MM.1S (cell line): ENCODE data around the gene HTRA1.

Experiments used
- DNase-seq: peaks from one replicate; pipeline ENCODE4 v3.0.0-alpha.2; 2015
- H2AFZ ChIP-seq: fragments of 300-600 bp; sonication (generic); 2 replicates; pipeline ENCODE4 v1.6.0; 2016; ENCODE audit warnings: antibody characterized with exemption, low read length
- H3F3A ChIP-seq: fragments of 300-600 bp; sonication (generic); 2 replicates; pipeline ENCODE4 v1.6.1; 2016; ENCODE audit warnings: mild to moderate bottlenecking, antibody characterized with exemption, low read length, moderate library complexity, mixed read lengths; ENCODE audit not compliant: insufficient read depth
- H3K27ac ChIP-seq: fragments of 300-600 bp; sonication (generic); 2 replicates; pipeline ENCODE4 v1.5.1; 2016; ENCODE audit warnings: mild to moderate bottlenecking, low read length
- H3K27me3 ChIP-seq: fragments of 300-600 bp; sonication (generic); replicated peaks from 2 replicates; pipeline ENCODE4 v1.6.0; 2016; ENCODE audit warnings: low read length; ENCODE audit not compliant: insufficient read depth
- H3K36me3 ChIP-seq: fragments of 300-600 bp; sonication (generic); replicated peaks from 2 replicates; pipeline ENCODE4 v1.6.1; 2016; ENCODE audit warnings: mild to moderate bottlenecking, low read length, mixed read lengths; ENCODE audit not compliant: insufficient read depth
- H3K4me1 ChIP-seq: fragments of 300-600 bp; sonication (generic); 2 replicates; pipeline ENCODE4 v1.6.1; 2016; ENCODE audit warnings: low read length, mixed read lengths
- H3K4me2 ChIP-seq: fragments of 300-600 bp; sonication (generic); 2 replicates; pipeline ENCODE4 v1.6.0; 2016; ENCODE audit warnings: low read depth, low read length
- H3K4me3 ChIP-seq: fragments of 300-600 bp; sonication (generic); 2 replicates; pipeline ENCODE4 v1.5.1; 2016; ENCODE audit warnings: low read length, mixed read lengths
- H3K79me2 ChIP-seq: fragments of 300-600 bp; sonication (generic); 2 replicates; pipeline ENCODE4 v1.6.1; 2016; ENCODE audit warnings: mixed run types, low read length, mixed read lengths
- H3K9ac ChIP-seq: fragments of 300-600 bp; sonication (generic); 2 replicates; pipeline ENCODE4 v1.6.1; 2016; ENCODE audit warnings: low read length, mixed read lengths
- H3K9me2 ChIP-seq: fragments of 300-600 bp; sonication (generic); replicated peaks from 2 replicates; pipeline ENCODE4 v1.6.1; 2016; ENCODE audit warnings: mild to moderate bottlenecking, low read length, mixed read lengths; ENCODE audit not compliant: insufficient read depth
- H3K9me3 ChIP-seq: fragments of 300-600 bp; sonication (generic); replicated peaks from 2 replicates; pipeline ENCODE4 v1.6.1; 2016; ENCODE audit warnings: mild to moderate bottlenecking, low read length, mixed read lengths; ENCODE audit not compliant: insufficient read depth
- H4K20me1 ChIP-seq: fragments of 300-600 bp; sonication (generic); 2 replicates; pipeline ENCODE4 v1.6.1; 2016; ENCODE audit warnings: mild to moderate bottlenecking, low read length, moderate library complexity, mixed read lengths; ENCODE audit not compliant: insufficient read depth
- EZH2 ChIP-seq: fragments of 300-600 bp; sonication (generic); optimal IDR thresholded peaks from 2 replicates; pipeline ENCODE3; 2017; ENCODE audit warnings: low read depth, mild to moderate bottlenecking, antibody characterized with exemption, low read length, mixed read lengths
- EZH2phosphoT487 ChIP-seq: fragments of 300-600 bp; sonication (generic); IDR thresholded peaks from 2 replicates; pipeline ENCODE4 v1.6.1; 2018; ENCODE audit warnings: antibody characterized with exemption, low read length
- TF ChIP-seq, protein P1 (sequence below): fragments of 300-600 bp; sonication (generic); IDR thresholded peaks from 2 replicates; pipeline ENCODE4 v1.5.1; 2016; ENCODE audit warnings: antibody characterized with exemption, low read length, mixed read lengths

HTRA1 gene

DNA sequence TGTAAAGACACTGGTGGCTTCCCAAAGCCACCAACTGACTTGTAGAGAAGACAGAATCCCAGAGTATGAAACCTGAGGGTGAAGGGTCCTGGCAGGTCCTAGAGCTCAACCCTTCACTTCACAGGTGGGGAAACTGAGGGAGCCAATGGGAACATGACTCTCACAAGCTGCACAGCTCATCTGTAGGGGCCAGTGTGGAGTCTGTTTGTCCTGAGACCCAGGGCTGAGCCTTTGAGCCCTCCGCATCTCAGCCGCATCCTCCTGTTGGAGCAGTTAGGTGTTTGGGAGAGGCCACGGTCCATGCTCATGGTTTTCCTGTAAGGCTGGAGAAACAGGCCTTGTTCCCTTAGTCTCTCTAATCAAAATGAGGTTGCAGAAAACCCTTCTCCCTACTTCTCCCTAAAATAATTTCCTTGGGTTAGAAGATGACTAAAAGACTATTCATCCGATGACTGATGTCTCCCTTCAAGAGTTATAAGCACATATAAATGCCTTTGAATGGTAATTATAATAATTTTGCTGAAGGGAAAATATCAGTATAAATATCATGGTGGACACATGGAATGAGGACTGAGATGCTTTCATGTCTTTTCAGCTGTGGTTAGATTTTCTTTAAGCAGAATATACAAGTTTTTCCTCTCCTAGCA, 10.3 kb downstream of the HTRA1 start:
- no peaks in the 10 kb centered on the region for H3K4me1 ChIP-seq
- H3K27ac ChIP-seq, result no peak overlapping the region
- H3F3A ChIP-seq, result no peaks in the 10 kb centered on the region
- H3K79me2 ChIP-seq, result no peaks in the 10 kb centered on the region
- no peak overlapping the region for H2AFZ ChIP-seq
- H3K4me3 ChIP-seq, result no peak overlapping the region
- H3K9me3 ChIP-seq, result no peaks in the 10 kb centered on the region
- TF ChIP-seq, protein P1, sequence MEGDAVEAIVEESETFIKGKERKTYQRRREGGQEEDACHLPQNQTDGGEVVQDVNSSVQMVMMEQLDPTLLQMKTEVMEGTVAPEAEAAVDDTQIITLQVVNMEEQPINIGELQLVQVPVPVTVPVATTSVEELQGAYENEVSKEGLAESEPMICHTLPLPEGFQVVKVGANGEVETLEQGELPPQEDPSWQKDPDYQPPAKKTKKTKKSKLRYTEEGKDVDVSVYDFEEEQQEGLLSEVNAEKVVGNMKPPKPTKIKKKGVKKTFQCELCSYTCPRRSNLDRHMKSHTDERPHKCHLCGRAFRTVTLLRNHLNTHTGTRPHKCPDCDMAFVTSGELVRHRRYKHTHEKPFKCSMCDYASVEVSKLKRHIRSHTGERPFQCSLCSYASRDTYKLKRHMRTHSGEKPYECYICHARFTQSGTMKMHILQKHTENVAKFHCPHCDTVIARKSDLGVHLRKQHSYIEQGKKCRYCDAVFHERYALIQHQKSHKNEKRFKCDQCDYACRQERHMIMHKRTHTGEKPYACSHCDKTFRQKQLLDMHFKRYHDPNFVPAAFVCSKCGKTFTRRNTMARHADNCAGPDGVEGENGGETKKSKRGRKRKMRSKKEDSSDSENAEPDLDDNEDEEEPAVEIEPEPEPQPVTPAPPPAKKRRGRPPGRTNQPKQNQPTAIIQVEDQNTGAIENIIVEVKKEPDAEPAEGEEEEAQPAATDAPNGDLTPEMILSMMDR, result no peak
- TF ChIP-seq EZH2 (no peak), EZH2phosphoT487 (no peak)
- H3K4me2 ChIP-seq, result no peak overlapping the region
- H3K36me3 ChIP-seq, result no peaks in the 10 kb centered on the region
- H3K9ac ChIP-seq, result no peak overlapping the region
- no peak for DNase-seq
- H4K20me1 ChIP-seq, result no peaks in the 10 kb centered on the region
- no peaks in the 10 kb centered on the region for H3K9me2 ChIP-seq
- H3K27me3 ChIP-seq, result peaks cover 13% of the 10 kb centered on the region; the same call in 1 of the 2 replicates

DNA sequence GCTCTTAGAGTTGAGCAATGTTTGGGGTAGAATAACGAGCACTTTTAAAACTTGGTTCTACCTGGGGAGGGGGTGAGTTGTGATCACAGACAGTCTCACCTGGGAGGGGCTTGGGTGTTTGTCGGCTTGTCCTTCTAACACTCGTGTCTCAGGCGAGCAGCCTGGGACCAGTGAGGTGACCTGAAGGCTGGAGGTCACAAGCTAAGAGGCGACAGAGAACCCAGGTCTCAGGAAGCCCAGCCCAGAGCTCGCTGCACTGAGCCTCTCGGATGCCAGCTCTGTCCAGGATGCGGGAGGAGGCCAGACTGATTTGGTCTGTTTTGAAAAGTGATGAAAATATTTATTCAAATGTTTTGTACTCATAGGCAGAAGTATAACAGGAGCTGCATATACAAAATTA, 11.8 kb downstream of the HTRA1 start:
- no peaks in the 10 kb centered on the region for H4K20me1 ChIP-seq
- no peak for DNase-seq
- no peak overlapping the region for H3K27ac ChIP-seq
- H3K9me3 ChIP-seq, result no peaks in the 10 kb centered on the region
- TF ChIP-seq, protein P1, result no peak
- no peak for TF ChIP-seq EZH2
- no peak for TF ChIP-seq EZH2phosphoT487
- no peaks in the 10 kb centered on the region for H3K4me1 ChIP-seq
- no peak overlapping the region for H3K4me3 ChIP-seq
- peaks cover 10% of the 10 kb centered on the region; the same call in 1 of the 2 replicates for H3K27me3 ChIP-seq
- no peaks in the 10 kb centered on the region for H3K9me2 ChIP-seq
- no peaks in the 10 kb centered on the region for H3K36me3 ChIP-seq
- no peak overlapping the region for H2AFZ ChIP-seq
- H3K79me2 ChIP-seq, result no peaks in the 10 kb centered on the region
- no peaks in the 10 kb centered on the region for H3F3A ChIP-seq
- no peak overlapping the region for H3K4me2 ChIP-seq
- no peak overlapping the region for H3K9ac ChIP-seq

DNA sequence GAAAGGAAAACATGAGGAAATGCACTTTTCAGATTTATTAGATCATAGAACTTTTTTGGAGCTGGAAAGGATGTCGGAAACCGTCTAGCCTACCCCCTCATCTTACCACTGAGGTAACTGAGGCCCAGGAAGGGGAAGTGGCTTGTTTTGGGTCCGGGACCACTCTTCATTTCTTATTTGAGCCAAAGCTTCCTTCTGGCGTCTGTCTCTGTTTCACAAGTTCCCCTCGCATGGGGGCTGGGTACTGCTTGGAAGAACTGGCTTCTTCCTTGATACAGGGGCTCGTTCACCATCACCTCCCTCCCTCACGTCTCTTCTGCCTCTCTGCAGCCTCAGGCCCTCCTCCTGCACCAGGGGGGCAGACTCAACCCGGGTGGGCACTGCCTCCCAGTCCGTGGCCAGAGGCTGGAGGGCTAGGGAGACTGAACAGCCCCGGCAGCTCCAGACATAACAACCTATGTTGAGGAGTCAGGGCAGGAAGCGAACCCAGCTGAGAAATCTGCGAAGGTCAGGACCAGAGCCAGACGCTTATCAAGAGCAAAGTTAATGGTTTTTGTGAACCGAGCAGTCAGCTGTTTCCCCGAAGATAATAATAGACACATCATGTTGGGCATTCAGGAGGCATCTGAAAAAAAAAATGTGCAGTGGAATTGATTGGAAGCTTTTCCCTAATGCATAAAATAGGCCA, 12.9 kb downstream of the HTRA1 start:
- TF ChIP-seq, protein P1, result no peak
- TF ChIP-seq EZH2phosphoT487, result no peak
- TF ChIP-seq EZH2, result no peak
- Histone ChIP-seq H4K20me1 (no peaks in the 10 kb centered on the region), H3K9me2 (no peaks in the 10 kb centered on the region), H3K27me3 (peaks cover 10% of the 10 kb centered on the region; the same call in 1 of the 2 replicates), H3K4me2 (no peak overlapping the region), H3F3A (no peaks in the 10 kb centered on the region), H3K9ac (no peak overlapping the region), H3K27ac (no peak overlapping the region), H2AFZ (no peak overlapping the region), H3K36me3 (no peaks in the 10 kb centered on the region), H3K9me3 (no peaks in the 10 kb centered on the region), H3K79me2 (no peaks in the 10 kb centered on the region), H3K4me3 (no peak overlapping the region), H3K4me1 (no peaks in the 10 kb centered on the region)
- DNase-seq, result no peak
